ENCODE data around the gene TDRD15. TPM values are rescaled to one million over a fixed set of nuclear protein-coding genes. Genes with fewer than 3 reads are reported as not detected.

The TDRD15 gene
- polyA plus RNA-seq, 1 of the 3 experiments (the other 2 are of a cell fraction) = not detected

DNA sequence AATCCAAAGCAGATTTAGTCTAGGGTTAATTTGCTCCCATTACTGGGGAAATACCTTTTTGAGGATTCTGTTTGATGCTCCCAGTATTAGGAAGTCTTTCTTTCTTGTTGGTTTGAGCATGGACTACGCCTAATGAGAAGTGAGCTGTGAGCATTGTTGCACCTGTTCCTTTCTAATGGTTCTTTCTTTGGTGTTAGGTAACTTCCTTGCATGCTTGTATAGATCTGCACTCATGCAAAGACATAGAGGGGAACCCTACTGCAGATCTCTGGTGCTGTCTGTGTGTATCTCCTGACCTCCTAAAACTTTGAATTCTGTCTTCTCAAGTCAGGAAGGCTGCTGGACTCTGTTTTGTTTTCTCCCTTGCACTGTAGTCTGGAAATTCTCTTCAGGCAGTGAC, 12.8 kb upstream of the TDRD15 start:
- TF ChIP-seq USF1 (IDR thresholded peaks at IDR 0.05; ENCODE audit: borderline replicate concordance, low read depth) (no peak), FOXM1 (IDR thresholded peaks at IDR 0.05; ENCODE audit: low read depth) (no peak), FOSL2 (IDR thresholded peaks at IDR 0.05; ENCODE audit: borderline replicate concordance, low read depth) (no peak), EP300 (IDR thresholded peaks at IDR 0.05; ENCODE audit: borderline replicate concordance in 1 of 2, low read depth in 1 of 2, low read length in 1 of 2) (no peak), SMC3 (IDR thresholded peaks at IDR 0.05; ENCODE audit: low read depth, low read length) (no peak), EZH2phosphoT487 (IDR thresholded peaks at IDR 0.05; ENCODE audit: borderline replicate concordance, low read depth) (no peak), RCOR1 (IDR thresholded peaks at IDR 0.05; ENCODE audit: low read length) (no peak), SIN3A (IDR thresholded peaks at IDR 0.05; ENCODE audit: borderline replicate concordance, low read depth, low read length) (no peak), MEF2A (IDR thresholded peaks at IDR 0.05; ENCODE audit: borderline replicate concordance, low read depth) (no peak), POLR2AphosphoS5 (IDR thresholded peaks at IDR 0.05; ENCODE audit: low read depth, low read length) (no peak), ELF1 (IDR thresholded peaks at IDR 0.05) (no peak), TEAD4 (IDR thresholded peaks at IDR 0.05; ENCODE audit: borderline replicate concordance, insufficient read depth) (no peak), NRF1 (IDR thresholded peaks at IDR 0.05; ENCODE audit: low read depth, low read length) (no peak)
- TF ChIP-seq, protein P1, sequence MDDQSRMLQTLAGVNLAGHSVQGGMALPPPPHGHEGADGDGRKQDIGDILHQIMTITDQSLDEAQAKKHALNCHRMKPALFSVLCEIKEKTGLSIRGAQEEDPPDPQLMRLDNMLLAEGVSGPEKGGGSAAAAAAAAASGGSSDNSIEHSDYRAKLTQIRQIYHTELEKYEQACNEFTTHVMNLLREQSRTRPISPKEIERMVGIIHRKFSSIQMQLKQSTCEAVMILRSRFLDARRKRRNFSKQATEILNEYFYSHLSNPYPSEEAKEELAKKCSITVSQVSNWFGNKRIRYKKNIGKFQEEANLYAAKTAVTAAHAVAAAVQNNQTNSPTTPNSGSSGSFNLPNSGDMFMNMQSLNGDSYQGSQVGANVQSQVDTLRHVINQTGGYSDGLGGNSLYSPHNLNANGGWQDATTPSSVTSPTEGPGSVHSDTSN (IDR thresholded peaks at IDR 0.05) = no peak
- TF ChIP-seq, protein P2, sequence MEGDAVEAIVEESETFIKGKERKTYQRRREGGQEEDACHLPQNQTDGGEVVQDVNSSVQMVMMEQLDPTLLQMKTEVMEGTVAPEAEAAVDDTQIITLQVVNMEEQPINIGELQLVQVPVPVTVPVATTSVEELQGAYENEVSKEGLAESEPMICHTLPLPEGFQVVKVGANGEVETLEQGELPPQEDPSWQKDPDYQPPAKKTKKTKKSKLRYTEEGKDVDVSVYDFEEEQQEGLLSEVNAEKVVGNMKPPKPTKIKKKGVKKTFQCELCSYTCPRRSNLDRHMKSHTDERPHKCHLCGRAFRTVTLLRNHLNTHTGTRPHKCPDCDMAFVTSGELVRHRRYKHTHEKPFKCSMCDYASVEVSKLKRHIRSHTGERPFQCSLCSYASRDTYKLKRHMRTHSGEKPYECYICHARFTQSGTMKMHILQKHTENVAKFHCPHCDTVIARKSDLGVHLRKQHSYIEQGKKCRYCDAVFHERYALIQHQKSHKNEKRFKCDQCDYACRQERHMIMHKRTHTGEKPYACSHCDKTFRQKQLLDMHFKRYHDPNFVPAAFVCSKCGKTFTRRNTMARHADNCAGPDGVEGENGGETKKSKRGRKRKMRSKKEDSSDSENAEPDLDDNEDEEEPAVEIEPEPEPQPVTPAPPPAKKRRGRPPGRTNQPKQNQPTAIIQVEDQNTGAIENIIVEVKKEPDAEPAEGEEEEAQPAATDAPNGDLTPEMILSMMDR (IDR thresholded peaks at IDR 0.05) = no peak
- no peak for DNase-seq
- POLR2A ChIA-PET = no interaction called here
- Histone ChIP-seq H3K9ac (no peak overlapping the region), H2AFZ (ENCODE audit: low read depth) (no peak overlapping the region), H3K9me3 (no peaks in the 10 kb centered on the region), H3K4me1 (ENCODE audit: control insufficient read depth in 1 of 2, insufficient read depth in 2 of 2, low read depth in 1 of 2, low read length in 1 of 2) (no peaks in the 10 kb centered on the region), H3K27ac (ENCODE audit: low read depth in 2 of 2, low read length in 1 of 2) (no peak overlapping the region), H3K36me3 (replicated peaks in 1 of 2; ENCODE audit: control insufficient read depth in 1 of 2, insufficient read depth in 2 of 2, low read length in 1 of 2) (no peaks in the 10 kb centered on the region), H3K4me3 (ENCODE audit: low read depth in 2 of 2, low read length in 1 of 2) (no peak overlapping the region), H3K79me2 (ENCODE audit: insufficient read depth) (no peaks in the 10 kb centered on the region), H4K20me1 (ENCODE audit: insufficient read depth) (no peaks in the 10 kb centered on the region), H3K9me2 (no peaks in the 10 kb centered on the region; the same call in 1 of the 2 replicates), H3F3A (replicated peaks; ENCODE audit: insufficient read depth) (no peaks in the 10 kb centered on the region), H3K27me3 (ENCODE audit: insufficient read depth) (no peaks in the 10 kb centered on the region), H3K4me2 (no peak overlapping the region)
- CTCF ChIA-PET = no interaction called here
- WGBS (ENCODE audit: low lambda C conversion rate) = 12% methylated on average over 1 of the region's 1 CpG

- H3K4me2 ChIP-seq = no peak overlapping the region
- no peak for TF ChIP-seq MEF2A (IDR thresholded peaks at IDR 0.05; ENCODE audit: borderline replicate concordance, low read depth)
- no peak for TF ChIP-seq RCOR1 (IDR thresholded peaks at IDR 0.05; ENCODE audit: low read length)
- no peak for TF ChIP-seq RAD21 (IDR thresholded peaks at IDR 0.05; ENCODE audit: low read length)
- TF ChIP-seq FOXJ3 (CRISPR knock-in tag; IDR thresholded peaks at IDR 0.05) = no peak
- TF ChIP-seq JUND (IDR thresholded peaks at IDR 0.05) = no peak
- TF ChIP-seq ELF1 (IDR thresholded peaks at IDR 0.05) = no peak
- TF ChIP-seq CHD2 (IDR thresholded peaks at IDR 0.05; ENCODE audit: low read length, partially characterized antibody) = no peak
- TF ChIP-seq TEAD4 (IDR thresholded peaks at IDR 0.05; ENCODE audit: borderline replicate concordance, insufficient read depth) = no peak
- no peak for TF ChIP-seq EZH2phosphoT487 (IDR thresholded peaks at IDR 0.05; ENCODE audit: borderline replicate concordance, low read depth)
- TF ChIP-seq NFIC (IDR thresholded peaks at IDR 0.05; ENCODE audit: borderline replicate concordance) = no peak
- no peak overlapping the region for H3K4me3 ChIP-seq (ENCODE audit: low read depth in 2 of 2, low read length in 1 of 2)
- CTCF ChIA-PET = interaction anchor here (0.6 to 12.9 kb wide), 46 partner anchors 8 to 727 kb away, joined by 3 to 315 read pairs (median 4); partner anchors contain the start of genes APOB and GDF7
- H3K27ac ChIP-seq (ENCODE audit: low read depth in 2 of 2, low read length in 1 of 2) = peak overlapping the region in 1 of 2 experiments; percentile 12; a peak in 1 of 4 replicates
- H3K9me2 ChIP-seq = no peaks in the 10 kb centered on the region
- no peaks in the 10 kb centered on the region for H3K36me3 ChIP-seq (replicated peaks in 1 of 2; ENCODE audit: control insufficient read depth in 1 of 2, insufficient read depth in 2 of 2, low read length in 1 of 2)
- no peaks in the 10 kb centered on the region for H3K9me3 ChIP-seq
- POLR2A ChIA-PET = interaction anchor here (0.7 kb wide), 1 partner anchor 73 kb away, joined by 3 read pairs; no protein-coding TSS in a partner anchor
- peak; percentile 20 for DNase-seq
- no peak overlapping the region for H3K9ac ChIP-seq
- H3F3A ChIP-seq (replicated peaks; ENCODE audit: insufficient read depth) = no peaks in the 10 kb centered on the region
- no peaks in the 10 kb centered on the region for H4K20me1 ChIP-seq (ENCODE audit: insufficient read depth)
- H3K4me1 ChIP-seq (ENCODE audit: control insufficient read depth in 1 of 2, insufficient read depth in 2 of 2, low read depth in 1 of 2, low read length in 1 of 2) = no peaks in the 10 kb centered on the region
- H3K27me3 ChIP-seq (ENCODE audit: insufficient read depth) = no peaks in the 10 kb centered on the region
- H3K79me2 ChIP-seq (ENCODE audit: insufficient read depth) = no peaks in the 10 kb centered on the region
- no peak overlapping the region for H2AFZ ChIP-seq (ENCODE audit: low read depth)
Measured at GRCh38 chr2:21117688-21118087, 6.1 kb upstream of the TDRD15 start.

All from SK-N-SH (cell line).